ENCODE measurements around the gene CYFIP1.

Gene CYFIP1

GRCh38 chr15:22941179-22941578 lies 39.0 kb downstream of the CYFIP1 start:
- Mint-ChIP-seq H3K27me3 (peaks cover 2% of the 10 kb centered on the region), H3K4me3 (no peak overlapping the region), H3K4me1 (no peaks in the 10 kb centered on the region), H3K27ac (ENCODE audit: low read depth) (no peak overlapping the region), H3K36me3 (ENCODE audit: insufficient read depth) (peaks cover 2% of the 10 kb centered on the region), H3K9me3 (no peaks in the 10 kb centered on the region)
- ATAC-seq (replicated peaks; ENCODE audit: extremely low read depth, poor library complexity, severe bottlenecking), result no peak
- no peak for DNase-seq (ENCODE audit: low spot score in 2 of 2)

DNA sequence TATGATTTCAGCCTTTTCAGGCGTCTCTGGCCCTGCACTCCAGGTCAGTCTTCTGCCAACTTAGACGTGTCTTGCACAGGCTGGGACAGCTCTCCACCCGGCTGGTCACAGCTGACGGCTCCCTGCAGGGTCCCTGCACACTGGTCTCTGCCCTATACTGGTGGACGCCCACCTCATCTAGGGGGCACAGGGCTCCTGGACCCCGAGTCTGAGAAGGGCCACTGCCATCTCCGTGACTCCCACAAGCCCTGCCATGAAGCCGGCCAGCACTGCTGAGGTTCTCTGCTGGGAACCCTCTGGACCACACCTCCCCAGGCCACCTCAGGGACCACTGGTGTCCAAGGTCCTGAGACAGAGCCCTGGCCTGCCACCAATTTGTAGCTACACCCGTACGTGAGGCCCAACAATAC lies 40.5 kb downstream of the CYFIP1 start:
- no peaks in the 10 kb centered on the region for H3K9me3 Mint-ChIP-seq
- H3K4me1 Mint-ChIP-seq, result no peaks in the 10 kb centered on the region
- DNase-seq (ENCODE audit: low spot score in 2 of 2) (no peak), ATAC-seq (replicated peaks; ENCODE audit: extremely low read depth, poor library complexity, severe bottlenecking) (no peak)
- no peaks in the 10 kb centered on the region for H3K27me3 Mint-ChIP-seq
- no peak overlapping the region for H3K4me3 Mint-ChIP-seq
- peaks cover 2% of the 10 kb centered on the region for H3K36me3 Mint-ChIP-seq (ENCODE audit: insufficient read depth)
- H3K27ac Mint-ChIP-seq (ENCODE audit: low read depth), result no peak overlapping the region

DNA sequence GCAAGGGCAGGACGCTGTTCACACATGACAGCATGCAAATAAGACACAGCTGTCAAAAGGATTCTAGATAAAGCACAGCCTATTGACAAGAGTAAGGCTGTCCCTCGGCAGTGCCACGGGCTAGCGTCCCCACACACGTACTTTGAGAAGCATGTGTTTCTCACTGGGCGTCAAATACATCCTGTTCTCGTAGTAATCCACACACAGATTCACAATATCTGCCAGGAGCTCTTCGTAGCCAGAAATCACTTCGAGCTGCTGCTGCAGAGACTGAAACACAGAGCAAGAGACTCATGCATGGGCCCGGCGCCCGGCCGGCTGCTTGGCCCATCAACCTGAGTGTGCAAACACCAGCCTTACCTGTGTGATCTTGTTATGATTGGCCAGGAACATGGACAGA lies 41.1 kb downstream of the CYFIP1 start:
- no peaks in the 10 kb centered on the region for H3K9me3 Mint-ChIP-seq
- H3K4me3 Mint-ChIP-seq, result no peak overlapping the region
- H3K27me3 Mint-ChIP-seq, result no peaks in the 10 kb centered on the region
- no peak overlapping the region for H3K27ac Mint-ChIP-seq (ENCODE audit: low read depth)
- DNase-seq (ENCODE audit: low spot score in 2 of 2) (no peak), ATAC-seq (replicated peaks; ENCODE audit: extremely low read depth, poor library complexity, severe bottlenecking) (no peak)
- H3K4me1 Mint-ChIP-seq, result no peaks in the 10 kb centered on the region
- peaks cover 1% of the 10 kb centered on the region for H3K36me3 Mint-ChIP-seq (ENCODE audit: insufficient read depth)

GRCh38 chr15:22936577-22937472 lies 43.3 kb downstream of the CYFIP1 start:
- H3K4me1 Mint-ChIP-seq, result no peaks in the 10 kb centered on the region
- no peak overlapping the region for H3K27ac Mint-ChIP-seq (ENCODE audit: low read depth)
- ATAC-seq (replicated peaks; ENCODE audit: extremely low read depth, poor library complexity, severe bottlenecking) (no peak), DNase-seq (ENCODE audit: low spot score in 2 of 2) (no peak)
- H3K4me3 Mint-ChIP-seq, result no peak overlapping the region
- no peaks in the 10 kb centered on the region for H3K9me3 Mint-ChIP-seq
- no peaks in the 10 kb centered on the region for H3K27me3 Mint-ChIP-seq
- H3K36me3 Mint-ChIP-seq (ENCODE audit: insufficient read depth), result peaks cover 4% of the 10 kb centered on the region

DNA sequence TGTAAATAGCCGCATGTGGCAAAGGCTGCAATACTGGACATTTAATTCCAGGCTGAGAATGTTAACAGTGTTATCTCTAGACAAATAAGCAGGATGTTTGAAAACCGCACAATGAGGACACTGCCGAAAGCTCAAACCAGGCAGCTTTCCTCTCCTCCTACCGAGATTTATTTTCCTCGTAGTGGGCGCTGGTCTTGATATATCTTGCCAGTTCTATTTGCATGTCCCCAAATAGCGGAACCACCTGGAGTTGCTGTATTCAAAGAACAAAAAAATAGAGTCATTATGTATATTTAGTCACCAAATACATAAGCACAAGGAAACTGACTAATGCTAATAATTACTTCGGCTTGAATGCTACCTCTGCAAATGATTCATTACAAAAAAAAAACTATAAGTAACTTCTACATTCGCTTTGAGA lies 46.5 kb downstream of the CYFIP1 start:
- H3K4me1 Mint-ChIP-seq, result no peaks in the 10 kb centered on the region
- H3K36me3 Mint-ChIP-seq (ENCODE audit: insufficient read depth), result peaks cover 5% of the 10 kb centered on the region
- ATAC-seq (replicated peaks; ENCODE audit: extremely low read depth, poor library complexity, severe bottlenecking), result no peak
- no peaks in the 10 kb centered on the region for H3K9me3 Mint-ChIP-seq
- DNase-seq (ENCODE audit: low spot score in 2 of 2), result no peak
- no peak overlapping the region for H3K4me3 Mint-ChIP-seq
- H3K27me3 Mint-ChIP-seq, result no peaks in the 10 kb centered on the region
- H3K27ac Mint-ChIP-seq (ENCODE audit: low read depth), result no peak overlapping the region

GRCh38 chr15:22931784-22932536 lies 48.2 kb downstream of the CYFIP1 start:
- Mint-ChIP-seq H3K9me3 (no peaks in the 10 kb centered on the region), H3K27me3 (no peaks in the 10 kb centered on the region), H3K4me1 (no peaks in the 10 kb centered on the region), H3K4me3 (no peak overlapping the region), H3K36me3 (ENCODE audit: insufficient read depth) (peaks cover 5% of the 10 kb centered on the region), H3K27ac (ENCODE audit: low read depth) (no peak overlapping the region)
- ATAC-seq (replicated peaks; ENCODE audit: extremely low read depth, poor library complexity, severe bottlenecking) (no peak), DNase-seq (ENCODE audit: low spot score in 2 of 2) (no peak)

DNA sequence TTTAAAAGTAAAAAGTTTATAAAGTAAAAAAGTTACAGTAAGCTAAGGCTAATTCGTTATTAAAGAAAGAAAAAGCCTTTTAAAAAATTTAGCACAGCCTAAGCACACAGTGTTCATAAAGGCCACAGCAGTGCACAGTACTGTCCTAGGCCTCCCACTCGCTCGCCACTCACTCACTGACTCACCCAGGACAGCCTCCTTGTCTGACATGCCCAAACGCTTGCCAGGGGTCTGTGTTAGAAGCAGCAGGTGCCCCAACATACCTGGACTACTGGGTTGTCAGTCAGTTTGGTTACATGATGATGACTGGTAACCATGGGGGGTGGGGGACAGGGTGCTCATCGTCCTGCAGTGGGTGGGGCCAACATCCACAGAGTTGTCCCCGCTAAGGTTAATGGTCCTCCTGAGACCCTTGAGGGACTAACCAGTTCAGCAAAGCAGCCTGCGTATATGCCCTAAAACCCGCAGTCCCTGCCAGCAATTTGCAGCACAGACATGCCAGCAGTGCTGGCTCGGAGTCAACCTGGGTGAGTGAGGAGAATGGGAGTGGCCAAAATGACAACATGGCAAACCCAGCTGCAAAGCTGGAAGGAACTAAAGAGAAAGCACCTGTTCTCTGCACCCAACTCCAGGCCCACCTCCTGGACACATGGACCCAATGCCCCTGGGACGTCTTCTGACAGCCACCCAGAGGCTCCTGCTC lies 49.2 kb downstream of the CYFIP1 start:
- H3K27ac Mint-ChIP-seq (ENCODE audit: low read depth), result no peak overlapping the region
- H3K27me3 Mint-ChIP-seq, result no peaks in the 10 kb centered on the region
- ATAC-seq (replicated peaks; ENCODE audit: extremely low read depth, poor library complexity, severe bottlenecking) (no peak), DNase-seq (ENCODE audit: low spot score in 2 of 2) (no peak)
- peaks cover 5% of the 10 kb centered on the region for H3K36me3 Mint-ChIP-seq (ENCODE audit: insufficient read depth)
- H3K4me1 Mint-ChIP-seq, result no peaks in the 10 kb centered on the region
- H3K9me3 Mint-ChIP-seq, result no peaks in the 10 kb centered on the region
- no peak overlapping the region for H3K4me3 Mint-ChIP-seq

DNA sequence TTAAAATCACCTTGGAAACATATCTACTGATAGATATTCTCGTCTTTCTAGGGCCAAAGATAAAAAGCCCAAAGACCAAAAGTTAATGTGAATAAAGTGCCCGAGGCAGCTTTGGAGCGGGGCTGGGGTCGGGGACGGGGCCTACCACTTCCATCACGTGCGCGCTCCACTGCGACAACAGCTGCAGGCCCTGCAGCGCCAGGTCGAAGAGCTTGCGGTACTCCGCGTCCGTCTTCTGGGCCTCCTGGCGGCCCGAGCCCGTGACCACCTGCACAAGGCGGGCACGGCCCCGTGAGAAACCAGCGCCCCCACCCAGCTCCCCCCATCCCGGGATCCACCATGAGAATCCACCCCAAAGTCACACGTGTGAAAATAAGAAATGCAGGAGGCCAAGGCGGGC lies 52.4 kb downstream of the CYFIP1 start:
- Mint-ChIP-seq H3K9me3 (no peaks in the 10 kb centered on the region), H3K27me3 (no peaks in the 10 kb centered on the region), H3K36me3 (ENCODE audit: insufficient read depth) (peaks cover 6% of the 10 kb centered on the region), H3K4me3 (no peak overlapping the region), H3K4me1 (no peaks in the 10 kb centered on the region), H3K27ac (ENCODE audit: low read depth) (no peak overlapping the region)
- DNase-seq (ENCODE audit: low spot score in 2 of 2), result no peak
- ATAC-seq (replicated peaks; ENCODE audit: extremely low read depth, poor library complexity, severe bottlenecking), result no peak

GRCh38 chr15:22925875-22926274 lies 54.3 kb downstream of the CYFIP1 start:
- no peak for DNase-seq (ENCODE audit: low spot score in 2 of 2)
- H3K27me3 Mint-ChIP-seq, result no peaks in the 10 kb centered on the region

DNA sequence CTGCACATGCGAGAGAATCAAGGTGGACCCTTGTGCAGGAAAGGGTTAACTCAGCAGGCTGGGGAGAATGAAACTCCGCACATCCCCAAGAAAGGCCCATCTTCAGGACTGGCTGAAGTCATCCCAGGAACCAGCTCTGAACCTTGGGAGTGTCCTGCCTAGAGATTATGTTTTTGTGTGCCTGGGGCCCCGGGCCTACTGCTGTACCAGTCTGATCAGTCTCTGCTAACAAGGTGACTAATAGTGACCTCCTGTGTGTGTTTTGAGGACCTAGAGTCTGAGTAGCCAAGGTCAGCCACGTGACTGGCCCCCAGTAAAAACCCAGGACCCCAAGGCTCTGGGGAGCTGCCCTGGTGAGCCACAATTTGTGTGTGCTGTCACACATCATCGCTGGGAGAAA lies 58.2 kb downstream of the CYFIP1 start:
- Mint-ChIP-seq H3K36me3 (ENCODE audit: insufficient read depth) (peaks cover 6% of the 10 kb centered on the region), H3K4me1 (no peaks in the 10 kb centered on the region), H3K4me3 (no peak overlapping the region), H3K27me3 (no peaks in the 10 kb centered on the region), H3K27ac (ENCODE audit: low read depth) (peak overlapping the region; percentile 62), H3K9me3 (no peaks in the 10 kb centered on the region)
- ATAC-seq (replicated peaks; ENCODE audit: extremely low read depth, poor library complexity, severe bottlenecking) (no peak), DNase-seq (ENCODE audit: low spot score in 2 of 2) (no peak)

More at GRCh38 chr15:22925875-22926274, 54.3 kb downstream of the CYFIP1 start:
- no peak overlapping the region for H3K4me3 Mint-ChIP-seq
- no peak for ATAC-seq (replicated peaks; ENCODE audit: extremely low read depth, poor library complexity, severe bottlenecking)
- peaks cover 6% of the 10 kb centered on the region for H3K36me3 Mint-ChIP-seq (ENCODE audit: insufficient read depth)
- no peak overlapping the region for H3K27ac Mint-ChIP-seq (ENCODE audit: low read depth)
- no peaks in the 10 kb centered on the region for H3K9me3 Mint-ChIP-seq
- H3K4me1 Mint-ChIP-seq, result no peaks in the 10 kb centered on the region

DNA sequence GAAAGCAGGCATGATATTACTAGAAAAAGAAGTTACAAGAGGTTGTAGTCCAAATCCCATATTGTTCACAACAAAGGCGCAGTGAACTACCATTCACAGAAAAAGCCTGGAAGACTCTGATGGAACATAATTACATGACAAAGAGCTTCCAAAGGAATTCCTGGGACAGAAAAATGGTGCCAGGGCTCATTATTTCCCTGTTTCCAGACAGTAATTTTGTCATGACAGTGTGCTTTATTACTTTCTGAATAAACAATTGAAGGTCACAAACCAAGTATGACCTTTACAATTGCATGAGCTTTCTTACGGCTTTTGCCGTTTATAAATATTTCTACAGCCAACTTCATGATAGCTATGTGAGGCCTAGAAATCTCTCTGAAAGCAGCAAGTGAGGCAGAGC lies 61.0 kb downstream of the CYFIP1 start:
- Mint-ChIP-seq H3K36me3 (ENCODE audit: insufficient read depth) (peaks cover 1% of the 10 kb centered on the region), H3K9me3 (no peaks in the 10 kb centered on the region), H3K27ac (ENCODE audit: low read depth) (no peak overlapping the region), H3K27me3 (no peaks in the 10 kb centered on the region), H3K4me1 (no peaks in the 10 kb centered on the region), H3K4me3 (no peak overlapping the region)
- DNase-seq (ENCODE audit: low spot score in 2 of 2) (no peak), ATAC-seq (replicated peaks; ENCODE audit: extremely low read depth, poor library complexity, severe bottlenecking) (no peak)

DNA sequence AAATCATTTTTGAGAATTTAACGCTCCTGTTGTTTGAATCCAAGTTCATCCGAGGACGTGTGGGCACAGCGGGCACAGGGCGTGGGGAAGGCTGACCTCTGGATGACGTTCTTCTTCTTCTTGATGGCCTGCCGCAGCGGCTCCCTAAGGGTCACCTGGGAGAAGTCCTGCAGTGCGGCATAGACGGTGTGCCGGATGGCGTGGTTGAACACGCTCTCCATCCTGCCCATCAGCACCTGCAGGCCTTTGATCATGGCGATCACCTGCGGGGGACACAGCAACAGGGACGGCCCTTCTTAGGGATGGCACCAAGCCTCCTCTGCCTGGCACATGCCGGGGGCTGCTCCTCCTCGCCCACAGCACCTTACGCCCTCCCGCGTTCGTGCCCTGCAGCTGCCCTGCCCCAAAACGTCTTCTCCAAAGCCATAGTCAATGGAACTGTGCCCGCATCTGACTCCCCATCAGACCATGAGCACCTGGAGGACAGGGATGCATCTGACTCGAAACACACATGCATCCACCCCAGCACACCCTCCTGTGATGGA lies 61.5 kb downstream of the CYFIP1 start:
- Mint-ChIP-seq H3K4me3 (no peak overlapping the region), H3K4me1 (no peaks in the 10 kb centered on the region), H3K9me3 (no peaks in the 10 kb centered on the region), H3K27ac (ENCODE audit: low read depth) (no peak overlapping the region), H3K27me3 (no peaks in the 10 kb centered on the region), H3K36me3 (ENCODE audit: insufficient read depth) (peaks cover 1% of the 10 kb centered on the region)
- DNase-seq (ENCODE audit: low spot score in 2 of 2) (no peak), ATAC-seq (replicated peaks; ENCODE audit: extremely low read depth, poor library complexity, severe bottlenecking) (no peak)
